RWPE2 (cell line): Measurements from ENCODE around the gene SMC6.

Experiments
- ATAC-seq: fragments of 200-7000 bp; cut with Tn5 transposase; 3 replicates; pipeline ENCODE4 v1.9.1; 2021; ENCODE audit warnings: low read depth
- DNase-seq: peaks from one replicate; pipeline ENCODE4 v3.0.0-alpha.2; 2020; ENCODE audit warnings: low spot score
- H3K27ac ChIP-seq: fragments of 450-650 bp; 2 replicates; pipeline ENCODE4 v1.5.1; 2017; ENCODE audit warnings: mild to moderate bottlenecking; ENCODE audit not compliant: poor library complexity, severe bottlenecking
- H3K27me3 ChIP-seq: fragments of 250-450 bp; sonication (Bioruptor Pico); 2 replicates; pipeline ENCODE4 v1.5.1; 2021; ENCODE audit warnings: mild to moderate bottlenecking, moderate library complexity; ENCODE audit not compliant: insufficient read depth, poor library complexity, severe bottlenecking
- H3K36me3 ChIP-seq: fragments of 250-450 bp; sonication (Bioruptor Pico); 2 replicates; pipeline ENCODE4 v1.5.1; 2020; ENCODE audit warnings: low read depth, mild to moderate bottlenecking, moderate library complexity
- H3K4me1 ChIP-seq: fragments of 250-450 bp; sonication (Bioruptor Pico); 2 replicates; pipeline ENCODE4 v1.5.1; 2021; ENCODE audit warnings: mild to moderate bottlenecking, moderate library complexity; ENCODE audit not compliant: insufficient read depth, poor library complexity, severe bottlenecking
- H3K4me3 ChIP-seq: fragments of 250-450 bp; sonication (Bioruptor Pico); 2 replicates; pipeline ENCODE4 v1.5.1; 2021; ENCODE audit warnings: mild to moderate bottlenecking, moderate library complexity; ENCODE audit not compliant: severe bottlenecking
- H3K9me3 ChIP-seq: fragments of 250-450 bp; sonication (Bioruptor Pico); 2 replicates; pipeline ENCODE4 v1.5.1; 2021; ENCODE audit warnings: mild to moderate bottlenecking, moderate library complexity; ENCODE audit not compliant: severe bottlenecking
- CTCF ChIP-seq: fragments of 450-650 bp; IDR thresholded peaks from one replicate; pipeline ENCODE4 v1.5.1; 2017; ENCODE audit warnings: mild to moderate bottlenecking, moderate library complexity; ENCODE audit not compliant: poor library complexity, severe bottlenecking

The SMC6 gene

GRCh38 chr2:17792515-17792914 is 38.9 kb upstream of the SMC6 start:
- H3K4me1 ChIP-seq = no peaks in the 10 kb centered on the region
- H3K36me3 ChIP-seq = no peaks in the 10 kb centered on the region
- no peak for TF ChIP-seq CTCF

GRCh38 chr2:17791817-17792130 is 38.2 kb upstream of the SMC6 start:
- TF ChIP-seq CTCF = no peak
- H3K4me1 ChIP-seq = no peaks in the 10 kb centered on the region
- H3K4me3 ChIP-seq = no peak overlapping the region

More at GRCh38 chr2:17792515-17792914, 38.9 kb upstream of the SMC6 start:
- Histone ChIP-seq H3K9me3 (no peaks in the 10 kb centered on the region), H3K27me3 (no peaks in the 10 kb centered on the region), H3K4me3 (no peak overlapping the region), H3K27ac (no peak overlapping the region)
- ATAC-seq (no peak), DNase-seq (no peak)

GRCh38 chr2:17791121-17791816 is 37.7 kb upstream of the SMC6 start:
- no peaks in the 10 kb centered on the region for H3K36me3 ChIP-seq
- ATAC-seq (no peak), DNase-seq (no peak)
- no peaks in the 10 kb centered on the region for H3K9me3 ChIP-seq
- no peak overlapping the region for H3K4me3 ChIP-seq
- TF ChIP-seq CTCF = no peak
- no peaks in the 10 kb centered on the region for H3K4me1 ChIP-seq
- no peak overlapping the region for H3K27ac ChIP-seq
- no peaks in the 10 kb centered on the region for H3K27me3 ChIP-seq

More at GRCh38 chr2:17791817-17792130, 38.2 kb upstream of the SMC6 start:
- Histone ChIP-seq H3K36me3 (no peaks in the 10 kb centered on the region), H3K27ac (no peak overlapping the region), H3K9me3 (no peaks in the 10 kb centered on the region), H3K27me3 (no peaks in the 10 kb centered on the region)
- ATAC-seq (no peak), DNase-seq (no peak)

- Histone ChIP-seq H3K4me1 (no peaks in the 10 kb centered on the region), H3K27ac (no peak overlapping the region)
- no peak for ATAC-seq
These were observed 36.9 kb upstream of the SMC6 start for GRCh38 chr2:17790536-17790935.

More at GRCh38 chr2:17790536-17790935, 36.9 kb upstream of the SMC6 start:
- TF ChIP-seq CTCF = no peak
- DNase-seq = no peak
- Histone ChIP-seq H3K4me3 (no peak overlapping the region), H3K27me3 (no peaks in the 10 kb centered on the region), H3K36me3 (no peaks in the 10 kb centered on the region), H3K9me3 (no peaks in the 10 kb centered on the region)
